Measurements from ENCODE around the gene CCNY.

DNA sequence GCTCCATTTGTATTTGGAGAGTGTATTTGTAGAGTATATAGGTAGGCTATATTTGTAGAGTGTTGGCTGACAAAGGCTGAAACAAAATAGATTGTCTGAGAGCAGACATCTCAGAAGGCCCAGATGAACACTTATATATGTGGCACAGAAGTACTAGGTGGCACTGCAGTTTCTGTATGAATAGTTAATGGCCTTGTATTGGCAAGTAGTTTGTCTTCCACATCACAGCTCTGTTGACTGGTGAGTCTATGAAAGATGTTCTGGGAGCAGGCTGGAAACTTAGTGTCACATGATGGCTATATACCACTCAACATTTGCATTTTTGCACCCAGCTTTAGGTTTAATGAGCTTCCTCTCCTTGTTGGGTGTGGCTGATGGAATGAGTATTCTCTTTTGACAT, 51.9 kb downstream of the CCNY start:
- TF ChIP-seq, protein P1, sequence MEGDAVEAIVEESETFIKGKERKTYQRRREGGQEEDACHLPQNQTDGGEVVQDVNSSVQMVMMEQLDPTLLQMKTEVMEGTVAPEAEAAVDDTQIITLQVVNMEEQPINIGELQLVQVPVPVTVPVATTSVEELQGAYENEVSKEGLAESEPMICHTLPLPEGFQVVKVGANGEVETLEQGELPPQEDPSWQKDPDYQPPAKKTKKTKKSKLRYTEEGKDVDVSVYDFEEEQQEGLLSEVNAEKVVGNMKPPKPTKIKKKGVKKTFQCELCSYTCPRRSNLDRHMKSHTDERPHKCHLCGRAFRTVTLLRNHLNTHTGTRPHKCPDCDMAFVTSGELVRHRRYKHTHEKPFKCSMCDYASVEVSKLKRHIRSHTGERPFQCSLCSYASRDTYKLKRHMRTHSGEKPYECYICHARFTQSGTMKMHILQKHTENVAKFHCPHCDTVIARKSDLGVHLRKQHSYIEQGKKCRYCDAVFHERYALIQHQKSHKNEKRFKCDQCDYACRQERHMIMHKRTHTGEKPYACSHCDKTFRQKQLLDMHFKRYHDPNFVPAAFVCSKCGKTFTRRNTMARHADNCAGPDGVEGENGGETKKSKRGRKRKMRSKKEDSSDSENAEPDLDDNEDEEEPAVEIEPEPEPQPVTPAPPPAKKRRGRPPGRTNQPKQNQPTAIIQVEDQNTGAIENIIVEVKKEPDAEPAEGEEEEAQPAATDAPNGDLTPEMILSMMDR (IDR thresholded peaks at IDR 0.05): no peak
- TF ChIP-seq POLR2AphosphoS5 (IDR thresholded peaks at IDR 0.05): no peak
- no peak for TF ChIP-seq POLR2A (IDR thresholded peaks at IDR 0.05)

Data from prostate gland (tissue), 2 donors.